AG04450 (cell line): ENCODE data around the gene PCSK9. TPM values are rescaled to one million over a fixed set of nuclear protein-coding genes. Genes with fewer than 3 reads are reported as not detected.
A peak's percentile ranks its signal among the peaks of the same experiment; 100 is the strongest.

Experiments used
- CTCF ChIA-PET: fragments of 300-600, 350-600 bp; formaldehyde crosslinking; extraction: SDS; loops from one replicate; lab custom pipeline; 2022; ENCODE audit warnings: antibody characterized with exemption, inconsistent platforms; lab: Charles Lee
- POLR2A ChIA-PET: fragments of 350-600 bp; formaldehyde crosslinking; extraction: SDS; loops from one replicate; lab custom pipeline; 2021; ENCODE audit warnings: antibody characterized with exemption, inconsistent platforms; lab: Yijun Ruan, JAX
- DNase-seq: peaks from one replicate; pipeline ENCODE4 v3.0.0-alpha.2; 2011; ENCODE audit warnings: low read depth, low spot score
- H3K27ac ChIP-seq: one replicate; pipeline ENCODE4 v1.5.1; 2012; ENCODE audit warnings: low read depth, low read length, control low read depth
- H3K27me3 ChIP-seq: one replicate; pipeline ENCODE4 v1.6.0; 2012; ENCODE audit warnings: low read length; ENCODE audit not compliant: control insufficient read depth, insufficient read depth
- H3K4me3 ChIP-seq: 2 replicates; pipeline ENCODE4 v1.5.1; 2011; ENCODE audit warnings: mild to moderate bottlenecking, low read depth, low read length, control low read depth
- H3K9me3 ChIP-seq: 2 replicates; pipeline ENCODE4 v1.5.1; 2012; ENCODE audit warnings: low read length; ENCODE audit not compliant: control insufficient read depth, insufficient read depth
- polyA plus RNA-seq: library from polyadenylated mRNA; depleted of rRNA; stranded (reverse); fragments of >200 nt; gene quantifications from 2 replicates; pipeline ENCODE4 v1.2.3, GENCODE V29; 2011
- TF ChIP-seq, protein P1 (sequence below): IDR thresholded peaks from 2 replicates; pipeline ENCODE4 v1.5.1; 2011; ENCODE audit warnings: low read depth, low read length, control low read depth, inconsistent platforms

PCSK9 gene
- polyA plus RNA-seq, 1 experiment, result 0.06 TPM

DNA sequence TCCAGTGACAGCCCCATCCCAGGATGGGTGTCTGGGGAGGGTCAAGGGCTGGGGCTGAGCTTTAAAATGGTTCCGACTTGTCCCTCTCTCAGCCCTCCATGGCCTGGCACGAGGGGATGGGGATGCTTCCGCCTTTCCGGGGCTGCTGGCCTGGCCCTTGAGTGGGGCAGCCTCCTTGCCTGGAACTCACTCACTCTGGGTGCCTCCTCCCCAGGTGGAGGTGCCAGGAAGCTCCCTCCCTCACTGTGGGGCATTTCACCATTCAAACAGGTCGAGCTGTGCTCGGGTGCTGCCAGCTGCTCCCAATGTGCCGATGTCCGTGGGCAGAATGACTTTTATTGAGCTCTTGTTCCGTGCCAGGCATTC is 24.2 kb downstream of the PCSK9 start:
- Histone ChIP-seq H3K9me3 (no peaks in the 10 kb centered on the region; the same call in 1 of the 2 replicates), H3K27me3 (peaks cover 3% of the 10 kb centered on the region), H3K27ac (no peak overlapping the region), H3K4me3 (no peak overlapping the region)
- POLR2A ChIA-PET, result no interaction called here
- CTCF ChIA-PET, result interaction anchor here (0.5 to 2.1 kb wide), 6 partner anchors 8 to 1601 kb away, joined by 3 to 7 read pairs (median 4); no protein-coding TSS in a partner anchor
- no peak for DNase-seq
- TF ChIP-seq, protein P1, sequence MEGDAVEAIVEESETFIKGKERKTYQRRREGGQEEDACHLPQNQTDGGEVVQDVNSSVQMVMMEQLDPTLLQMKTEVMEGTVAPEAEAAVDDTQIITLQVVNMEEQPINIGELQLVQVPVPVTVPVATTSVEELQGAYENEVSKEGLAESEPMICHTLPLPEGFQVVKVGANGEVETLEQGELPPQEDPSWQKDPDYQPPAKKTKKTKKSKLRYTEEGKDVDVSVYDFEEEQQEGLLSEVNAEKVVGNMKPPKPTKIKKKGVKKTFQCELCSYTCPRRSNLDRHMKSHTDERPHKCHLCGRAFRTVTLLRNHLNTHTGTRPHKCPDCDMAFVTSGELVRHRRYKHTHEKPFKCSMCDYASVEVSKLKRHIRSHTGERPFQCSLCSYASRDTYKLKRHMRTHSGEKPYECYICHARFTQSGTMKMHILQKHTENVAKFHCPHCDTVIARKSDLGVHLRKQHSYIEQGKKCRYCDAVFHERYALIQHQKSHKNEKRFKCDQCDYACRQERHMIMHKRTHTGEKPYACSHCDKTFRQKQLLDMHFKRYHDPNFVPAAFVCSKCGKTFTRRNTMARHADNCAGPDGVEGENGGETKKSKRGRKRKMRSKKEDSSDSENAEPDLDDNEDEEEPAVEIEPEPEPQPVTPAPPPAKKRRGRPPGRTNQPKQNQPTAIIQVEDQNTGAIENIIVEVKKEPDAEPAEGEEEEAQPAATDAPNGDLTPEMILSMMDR, result no peak

- Histone ChIP-seq H3K4me3 (no peak overlapping the region), H3K27ac (no peak overlapping the region), H3K27me3 (peaks cover 3% of the 10 kb centered on the region), H3K9me3 (no peaks in the 10 kb centered on the region)
- ChIA-PET CTCF (interaction anchor here (0.7 to 2.1 kb wide), 4 partner anchors 11 to 113 kb away, joined by 3 to 7 read pairs (median 4); no protein-coding TSS in a partner anchor), POLR2A (no interaction called here)
- TF ChIP-seq, protein P1, result peak; percentile 22; the same call in 1 of the 2 replicates
- DNase-seq, result no peak
Observed at GRCh38 chr1:55064071-55064581, 24.8 kb downstream of the PCSK9 start.

GRCh38 chr1:55064861-55065263 is 25.5 kb downstream of the PCSK9 start:
- peaks cover 3% of the 10 kb centered on the region for H3K27me3 ChIP-seq
- no peak overlapping the region for H3K27ac ChIP-seq
- ChIA-PET CTCF (interaction anchor here (2.1 kb wide), 1 partner anchor 43 kb away, joined by 5 read pairs; no protein-coding TSS in a partner anchor), POLR2A (no interaction called here)
- H3K9me3 ChIP-seq, result no peaks in the 10 kb centered on the region
- peak; percentile 16 for DNase-seq
- TF ChIP-seq, protein P1, result no peak
- no peak overlapping the region for H3K4me3 ChIP-seq

- H3K4me3 ChIP-seq, result no peak overlapping the region
- TF ChIP-seq, protein P1, result no peak
- ChIA-PET CTCF (no interaction called here), POLR2A (no interaction called here)
- no peak for DNase-seq
- H3K27me3 ChIP-seq, result no peaks in the 10 kb centered on the region
- H3K9me3 ChIP-seq, result no peaks in the 10 kb centered on the region
- H3K27ac ChIP-seq, result no peak overlapping the region
Observed at GRCh38 chr1:55065648-55066047, 26.3 kb downstream of the PCSK9 start.

- ChIA-PET CTCF (no interaction called here), POLR2A (no interaction called here)
- no peak overlapping the region for H3K4me3 ChIP-seq
- DNase-seq, result no peak
- H3K9me3 ChIP-seq, result no peaks in the 10 kb centered on the region
- no peak overlapping the region for H3K27ac ChIP-seq
- H3K27me3 ChIP-seq, result no peaks in the 10 kb centered on the region
- TF ChIP-seq, protein P1, result no peak
Observed at GRCh38 chr1:55067022-55067778, 27.9 kb downstream of the PCSK9 start.
